Measurements from ENCODE around the gene CHST8. TPM values are rescaled to one million over a fixed set of nuclear protein-coding genes. Genes with fewer than 3 reads are reported as not detected.
A peak's percentile ranks its signal among the peaks of the same experiment; 100 is the strongest.

CHST8 gene
- total RNA-seq, 1 experiment from 2014 or later, result 2.3 TPM

- POLR2A ChIA-PET (ENCODE audit: low non-redundant PET), result no interaction called here
- H3K36me3 ChIP-seq (ENCODE audit: insufficient read depth, low read length, poor library complexity, severe bottlenecking), result no peaks in the 10 kb centered on the region
- DNase-seq (ENCODE audit: low spot score), result no peak
- intact Hi-C loops (cut with micrococcal nuclease; ENCODE audit: unreplicated experiment), result no loop called here
- no peaks in the 10 kb centered on the region for H3K9me3 ChIP-seq (ENCODE audit: low read depth, low read length, poor library complexity, severe bottlenecking)
- peaks cover 74% of the 10 kb centered on the region for H3K27me3 ChIP-seq (replicated peaks; ENCODE audit: insufficient read depth, low read depth, low read length, poor library complexity)
- H3K4me3 ChIP-seq (ENCODE audit: low read depth, low read length, poor library complexity, severe bottlenecking), result peak overlapping the region; percentile 38
- CTCF ChIA-PET, result no interaction called here
- TF ChIP-seq, protein P1, sequence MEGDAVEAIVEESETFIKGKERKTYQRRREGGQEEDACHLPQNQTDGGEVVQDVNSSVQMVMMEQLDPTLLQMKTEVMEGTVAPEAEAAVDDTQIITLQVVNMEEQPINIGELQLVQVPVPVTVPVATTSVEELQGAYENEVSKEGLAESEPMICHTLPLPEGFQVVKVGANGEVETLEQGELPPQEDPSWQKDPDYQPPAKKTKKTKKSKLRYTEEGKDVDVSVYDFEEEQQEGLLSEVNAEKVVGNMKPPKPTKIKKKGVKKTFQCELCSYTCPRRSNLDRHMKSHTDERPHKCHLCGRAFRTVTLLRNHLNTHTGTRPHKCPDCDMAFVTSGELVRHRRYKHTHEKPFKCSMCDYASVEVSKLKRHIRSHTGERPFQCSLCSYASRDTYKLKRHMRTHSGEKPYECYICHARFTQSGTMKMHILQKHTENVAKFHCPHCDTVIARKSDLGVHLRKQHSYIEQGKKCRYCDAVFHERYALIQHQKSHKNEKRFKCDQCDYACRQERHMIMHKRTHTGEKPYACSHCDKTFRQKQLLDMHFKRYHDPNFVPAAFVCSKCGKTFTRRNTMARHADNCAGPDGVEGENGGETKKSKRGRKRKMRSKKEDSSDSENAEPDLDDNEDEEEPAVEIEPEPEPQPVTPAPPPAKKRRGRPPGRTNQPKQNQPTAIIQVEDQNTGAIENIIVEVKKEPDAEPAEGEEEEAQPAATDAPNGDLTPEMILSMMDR (conservative IDR thresholded peaks at IDR 0.05; ENCODE audit: low read depth, low read length), result no peak
- no peak for TF ChIP-seq EZH2 (IDR thresholded peaks at IDR 0.05; ENCODE audit: borderline replicate concordance, low read depth, low read length, poor library complexity, severe bottlenecking)
- peaks cover 12% of the 10 kb centered on the region for H3K4me1 ChIP-seq (ENCODE audit: insufficient read depth, low read length, poor library complexity, severe bottlenecking)
- no TSS peak for BruUV-seq (replicated peaks)
- H3K27ac ChIP-seq (ENCODE audit: low read depth, low read length, poor library complexity, severe bottlenecking), result no peak overlapping the region
Observed at GRCh38 chr19:33622505-33622808, 704 bp downstream of the CHST8 start.

DNA sequence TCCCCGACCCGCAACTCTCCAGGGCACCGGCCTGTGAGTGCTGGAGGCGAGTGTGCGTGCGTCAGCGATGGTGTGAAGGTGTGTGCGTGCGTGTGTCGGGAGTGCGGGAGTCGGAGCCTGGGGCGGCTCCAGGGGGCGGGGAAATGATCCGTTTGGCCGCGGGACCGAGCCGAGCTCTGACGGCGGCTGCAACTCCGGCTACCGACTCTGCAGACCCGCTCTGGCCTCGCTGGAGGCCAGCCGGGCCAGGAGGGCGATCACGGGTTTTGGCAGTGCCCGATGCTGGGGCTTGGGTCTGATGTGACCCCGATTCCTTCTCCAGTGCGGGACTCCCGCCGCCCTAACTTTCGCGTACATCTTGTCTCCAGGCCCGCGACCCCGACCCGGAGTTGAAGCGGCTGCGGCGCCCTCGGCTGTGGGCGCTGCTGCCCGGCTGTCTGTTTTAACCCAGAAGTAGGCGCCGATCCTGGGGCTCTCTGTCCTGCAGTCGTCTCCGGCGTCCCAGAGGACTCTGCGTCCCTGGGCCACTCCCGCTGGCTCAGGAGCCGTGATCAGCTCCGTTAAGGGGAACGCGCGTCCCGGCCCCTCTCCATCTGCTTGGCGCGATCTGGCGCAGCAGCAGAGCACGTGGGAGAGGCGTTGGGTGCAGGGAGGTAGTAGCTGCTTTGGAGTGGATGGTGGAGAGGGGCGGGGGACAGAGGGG lies 1.2 kb downstream of the CHST8 start:
- TF ChIP-seq, protein P1 (conservative IDR thresholded peaks at IDR 0.05; ENCODE audit: low read depth, low read length), result no peak
- TF ChIP-seq EZH2 (IDR thresholded peaks at IDR 0.05; ENCODE audit: borderline replicate concordance, low read depth, low read length, poor library complexity, severe bottlenecking), result peak; percentile 97
- Histone ChIP-seq H3K9me3 (ENCODE audit: low read depth, low read length, poor library complexity, severe bottlenecking) (no peaks in the 10 kb centered on the region), H3K27ac (ENCODE audit: low read depth, low read length, poor library complexity, severe bottlenecking) (no peak overlapping the region), H3K27me3 (replicated peaks; ENCODE audit: insufficient read depth, low read depth, low read length, poor library complexity) (peaks cover 73% of the 10 kb centered on the region), H3K36me3 (ENCODE audit: insufficient read depth, low read length, poor library complexity, severe bottlenecking) (no peaks in the 10 kb centered on the region), H3K4me1 (ENCODE audit: insufficient read depth, low read length, poor library complexity, severe bottlenecking) (peaks cover 12% of the 10 kb centered on the region), H3K4me3 (ENCODE audit: low read depth, low read length, poor library complexity, severe bottlenecking) (peak overlapping the region; percentile 38)
- ChIA-PET CTCF (no interaction called here), POLR2A (ENCODE audit: low non-redundant PET) (no interaction called here)
- intact Hi-C loops (cut with micrococcal nuclease; ENCODE audit: unreplicated experiment), result no loop called here
- BruUV-seq (replicated peaks), result no TSS peak
- DNase-seq (ENCODE audit: low spot score), result no peak

GRCh38 chr19:33624586-33624985 lies 2.8 kb downstream of the CHST8 start:
- intact Hi-C loops (cut with micrococcal nuclease; ENCODE audit: unreplicated experiment), result no loop called here
- peaks cover 12% of the 10 kb centered on the region for H3K4me1 ChIP-seq (ENCODE audit: insufficient read depth, low read length, poor library complexity, severe bottlenecking)
- no peak overlapping the region for H3K4me3 ChIP-seq (ENCODE audit: low read depth, low read length, poor library complexity, severe bottlenecking)
- no TSS peak for BruUV-seq (replicated peaks)
- H3K36me3 ChIP-seq (ENCODE audit: insufficient read depth, low read length, poor library complexity, severe bottlenecking), result no peaks in the 10 kb centered on the region
- no peaks in the 10 kb centered on the region for H3K9me3 ChIP-seq (ENCODE audit: low read depth, low read length, poor library complexity, severe bottlenecking)
- TF ChIP-seq EZH2 (IDR thresholded peaks at IDR 0.05; ENCODE audit: borderline replicate concordance, low read depth, low read length, poor library complexity, severe bottlenecking), result peak; percentile 18
- TF ChIP-seq, protein P1 (conservative IDR thresholded peaks at IDR 0.05; ENCODE audit: low read depth, low read length), result no peak
- CTCF ChIA-PET, result no interaction called here
- peaks cover 67% of the 10 kb centered on the region for H3K27me3 ChIP-seq (replicated peaks; ENCODE audit: insufficient read depth, low read depth, low read length, poor library complexity)
- DNase-seq (ENCODE audit: low spot score), result no peak
- no peak overlapping the region for H3K27ac ChIP-seq (ENCODE audit: low read depth, low read length, poor library complexity, severe bottlenecking)
- POLR2A ChIA-PET (ENCODE audit: low non-redundant PET), result no interaction called here

All from A673 (cell line).